Muscle of arm (tissue), 12 donors: ENCODE measurements around the gene ASIC2. TPM values are rescaled to one million over a fixed set of nuclear protein-coding genes. Genes with fewer than 3 reads are reported as not detected.

Experiments
- DNase-seq: peaks from one replicate; pipeline ENCODE4 v3.0.0-alpha.2; 2013
- polyA plus RNA-seq, 12 donors: library from polyadenylated mRNA; unstranded; fragments of 120-200 nt; gene quantifications; one replicate each; pipeline ENCODE4 v1.2.1, GENCODE V29; 2013; ENCODE audit not compliant: insufficient read length in 12 of 12

Gene ASIC2
- polyA plus RNA-seq, 12 donors: 0.08 to 0.79 (median 0.25) TPM; not detected in 3

GRCh38 chr17:33073416-33073815 is 219.7 kb downstream of the ASIC2 start:
- no peak for DNase-seq

GRCh38 chr17:33072421-33073161 is 220.5 kb downstream of the ASIC2 start:
- DNase-seq: no peak

- DNase-seq: no peak
These were observed 221.4 kb downstream of the ASIC2 start for GRCh38 chr17:33071656-33072055.

- DNase-seq: no peak
These were observed 235.5 kb downstream of the ASIC2 start for GRCh38 chr17:33057564-33057963.

GRCh38 chr17:33056399-33057146 is 236.5 kb downstream of the ASIC2 start:
- DNase-seq: no peak

GRCh38 chr17:33055746-33056145 is 237.3 kb downstream of the ASIC2 start:
- DNase-seq: no peak

GRCh38 chr17:33055171-33055611 is 237.9 kb downstream of the ASIC2 start:
- no peak for DNase-seq

GRCh38 chr17:33054412-33054811 is 238.7 kb downstream of the ASIC2 start:
- no peak for DNase-seq

- no peak for DNase-seq
These were observed 239.4 kb downstream of the ASIC2 start for GRCh38 chr17:33053676-33054075.

GRCh38 chr17:33052856-33053255 is 240.2 kb downstream of the ASIC2 start:
- no peak for DNase-seq

GRCh38 chr17:33050611-33051140 is 242.4 kb downstream of the ASIC2 start:
- DNase-seq: no peak

GRCh38 chr17:33049781-33050414 is 243.2 kb downstream of the ASIC2 start:
- no peak for DNase-seq

GRCh38 chr17:33046361-33047255 is 246.5 kb downstream of the ASIC2 start:
- no peak for DNase-seq

GRCh38 chr17:33045216-33045615 is 247.9 kb downstream of the ASIC2 start:
- no peak for DNase-seq

GRCh38 chr17:33044771-33045170 is 248.3 kb downstream of the ASIC2 start:
- DNase-seq: no peak

- DNase-seq: no peak
These were observed 252.6 kb downstream of the ASIC2 start for GRCh38 chr17:33040461-33040860.

- no peak for DNase-seq
These were observed 253.2 kb downstream of the ASIC2 start for GRCh38 chr17:33039874-33040273.

- no peak for DNase-seq
These were observed 254.4 kb downstream of the ASIC2 start for GRCh38 chr17:33038740-33039139.

- no peak for DNase-seq
These were observed 259.9 kb downstream of the ASIC2 start for GRCh38 chr17:33033176-33033575.

GRCh38 chr17:33028778-33029177 is 264.3 kb downstream of the ASIC2 start:
- DNase-seq: no peak

- no peak for DNase-seq
These were observed 265.0 kb downstream of the ASIC2 start for GRCh38 chr17:33028061-33028460.
